GM12874 (cell line): ENCODE data around the gene CAPNS2.

Experiments used
- CTCF ChIP-seq: IDR thresholded peaks from 2 replicates; pipeline ENCODE4 v1.5.1; 2011; ENCODE audit warnings: low read depth, mild to moderate bottlenecking, control low read depth, low read length, moderate library complexity; ENCODE audit not compliant: insufficient read depth

The CAPNS2 gene

GRCh38 chr16:55567382-55567781 lies 898 bp downstream of the CAPNS2 start:
- TF ChIP-seq CTCF = no peak

- TF ChIP-seq CTCF = no peak
Measured at GRCh38 chr16:55568207-55568606, 1.7 kb downstream of the CAPNS2 start.

- no peak for TF ChIP-seq CTCF
Measured at GRCh38 chr16:55569025-55569424, 2.5 kb downstream of the CAPNS2 start.

- TF ChIP-seq CTCF = no peak
Measured at GRCh38 chr16:55570159-55570558, 3.7 kb downstream of the CAPNS2 start.

- TF ChIP-seq CTCF = no peak
Measured at GRCh38 chr16:55571191-55571897, 4.9 kb downstream of the CAPNS2 start.

- no peak for TF ChIP-seq CTCF
Measured at GRCh38 chr16:55572439-55572838, 6.0 kb downstream of the CAPNS2 start.

- no peak for TF ChIP-seq CTCF
Measured at GRCh38 chr16:55574811-55575210, 8.3 kb downstream of the CAPNS2 start.
